H9 (cell line): Measurements from ENCODE around the gene FHIT. TPM values are rescaled to one million over a fixed set of nuclear protein-coding genes. Genes with fewer than 3 reads are reported as not detected.

Experiments
- DNase-seq: peaks from one replicate; pipeline ENCODE4 v3.0.0-alpha.2; 2017
- H2AFZ ChIP-seq: one replicate; pipeline ENCODE4 v1.6.1; 2013; ENCODE audit warnings: mild to moderate bottlenecking, low read length, control low read depth, moderate library complexity
- H2AK5ac ChIP-seq: 2 replicates; pipeline ENCODE4 v1.6.1; 2013; ENCODE audit warnings: low read length, control low read depth, mixed read lengths; ENCODE audit not compliant: insufficient read length
- H2BK120ac ChIP-seq: one replicate; pipeline ENCODE4 v1.6.1; 2013; ENCODE audit warnings: low read depth, mild to moderate bottlenecking, low read length, control low read depth, inconsistent platforms; ENCODE audit not compliant: poor library complexity, severe bottlenecking
- H2BK12ac ChIP-seq: 2 replicates; pipeline ENCODE4 v1.6.1; 2013; ENCODE audit warnings: low read length, control low read depth, mixed read lengths, low read depth; ENCODE audit not compliant: insufficient read length
- H2BK15ac ChIP-seq: 2 replicates; pipeline ENCODE4 v1.6.1; 2013; ENCODE audit warnings: low read depth, low read length, control low read depth
- H2BK20ac ChIP-seq: one replicate; pipeline ENCODE4 v1.6.1; 2013; ENCODE audit warnings: low read depth, mild to moderate bottlenecking, low read length, control low read depth, inconsistent platforms; ENCODE audit not compliant: poor library complexity, severe bottlenecking
- H2BK5ac ChIP-seq: 2 replicates; pipeline ENCODE4 v1.6.1; 2013; ENCODE audit warnings: low read length, control low read depth, mixed read lengths; ENCODE audit not compliant: insufficient read length
- H3K14ac ChIP-seq: 2 replicates; pipeline ENCODE4 v1.6.1; 2013; ENCODE audit warnings: low read length, control low read depth; ENCODE audit not compliant: insufficient read depth
- H3K18ac ChIP-seq: 2 replicates; pipeline ENCODE4 v1.6.1; 2013; ENCODE audit warnings: low read depth, mild to moderate bottlenecking, mixed read lengths, low read length, control low read depth; ENCODE audit not compliant: insufficient read length
- H3K23ac ChIP-seq: 2 replicates; pipeline ENCODE4 v1.6.1; 2013; ENCODE audit warnings: low read length, control low read depth, mixed read lengths, low read depth; ENCODE audit not compliant: insufficient read length
- H3K23me2 ChIP-seq: 2 replicates; pipeline ENCODE4 v1.6.1; 2013; ENCODE audit warnings: low read depth, mild to moderate bottlenecking, mixed read lengths, low read length, control low read depth; ENCODE audit not compliant: insufficient read length, poor library complexity, severe bottlenecking
- H3K27ac ChIP-seq: 2 replicates; pipeline ENCODE4 v1.5.1; 2013; ENCODE audit warnings: low read length, control low read depth, mixed read lengths, low read depth; ENCODE audit not compliant: insufficient read length
- H3K27me3 ChIP-seq: 2 replicates; pipeline ENCODE4 v1.6.1; 2013; ENCODE audit warnings: low read length, control low read depth, inconsistent platforms; ENCODE audit not compliant: insufficient read depth
- H3K4ac ChIP-seq: 2 replicates; pipeline ENCODE4 v1.6.1; 2013; ENCODE audit warnings: low read depth, mild to moderate bottlenecking, control low read depth, inconsistent platforms, low read length, moderate library complexity
- H3K4me1 ChIP-seq: 2 replicates; pipeline ENCODE4 v1.6.1; 2013; ENCODE audit warnings: low read length, control low read depth, inconsistent platforms; ENCODE audit not compliant: insufficient read depth
- H3K4me2 ChIP-seq: 2 replicates; pipeline ENCODE4 v1.6.1; 2013; ENCODE audit warnings: low read length, control low read depth, mixed read lengths; ENCODE audit not compliant: insufficient read length, insufficient read depth
- H3K56ac ChIP-seq: 2 replicates; pipeline ENCODE4 v1.6.1; 2013; ENCODE audit warnings: low read depth, mild to moderate bottlenecking, mixed read lengths, low read length, control low read depth; ENCODE audit not compliant: insufficient read length
- H3K79me1 ChIP-seq: 2 replicates; pipeline ENCODE4 v1.6.1; 2013; ENCODE audit warnings: low read depth, mild to moderate bottlenecking, moderate library complexity, low read length, control low read depth, inconsistent platforms; ENCODE audit not compliant: insufficient read depth, poor library complexity, severe bottlenecking
- H3K79me2 ChIP-seq: 2 replicates; pipeline ENCODE4 v1.6.1; 2013; ENCODE audit warnings: low read length, control low read depth, inconsistent platforms; ENCODE audit not compliant: insufficient read depth
- H3K9ac ChIP-seq: 2 replicates; pipeline ENCODE4 v1.6.1; 2013; ENCODE audit warnings: low read length, control low read depth, mixed read lengths; ENCODE audit not compliant: insufficient read length; ENCODE audit errors: extremely low read depth
- H3K9me3 ChIP-seq: one replicate; pipeline ENCODE4 v1.6.1; 2013; ENCODE audit warnings: low read depth, low read length, inconsistent platforms; ENCODE audit not compliant: control insufficient read depth
- H3T11ph ChIP-seq: one replicate; pipeline ENCODE4 v1.6.1; 2013; ENCODE audit warnings: mild to moderate bottlenecking, low read length, control low read depth, inconsistent platforms
- H4K20me1 ChIP-seq: one replicate; pipeline ENCODE4 v1.6.1; 2013; ENCODE audit not compliant: control insufficient read depth, insufficient read length, insufficient read depth
- H4K5ac ChIP-seq: 2 replicates; pipeline ENCODE4 v1.6.1; 2013; ENCODE audit warnings: low read depth, mild to moderate bottlenecking, mixed read lengths, low read length, control low read depth; ENCODE audit not compliant: insufficient read length
- H4K8ac ChIP-seq: replicated peaks from 2 replicates; pipeline ENCODE4 v1.6.1; 2013; ENCODE audit warnings: low read length, control low read depth, mixed read lengths, low read depth; ENCODE audit not compliant: insufficient read length
- H4K91ac ChIP-seq: 2 replicates; pipeline ENCODE4 v1.6.1; 2013; ENCODE audit warnings: low read depth, mild to moderate bottlenecking, moderate library complexity, mixed read lengths, low read length, control low read depth; ENCODE audit not compliant: insufficient read length
- H3K27ac Mint-ChIP-seq, 3 experiments: 2 replicates in 2 of 3; 3 replicates in 1 of 3; pipeline ENCODE4 v1.8.0; 2020 to 2021; ENCODE audit warnings: mixed read lengths in 3 of 3, mild to moderate bottlenecking in 1 of 3, moderate library complexity in 1 of 3
- H3K27me3 Mint-ChIP-seq: 2 replicates; pipeline ENCODE4 v1.8.0; 2021; ENCODE audit warnings: low read depth, mild to moderate bottlenecking, moderate library complexity, mixed read lengths
- H3K36me3 Mint-ChIP-seq, 3 experiments: 2 replicates in 2 of 3; 3 replicates in 1 of 3; pipeline ENCODE4 v1.8.0; 2020 to 2021; ENCODE audit warnings: low read depth in 3 of 3, mixed read lengths in 3 of 3; ENCODE audit not compliant: insufficient read depth in 1 of 3
- H3K4me1 Mint-ChIP-seq, 2 experiments: 2 replicates each; pipeline ENCODE4 v1.8.0; 2020; ENCODE audit warnings: mixed read lengths in 2 of 2
- H3K4me3 Mint-ChIP-seq, 2 experiments: 2 replicates in 1 of 2; 3 replicates in 1 of 2; pipeline ENCODE4 v1.8.0; 2020 to 2021; ENCODE audit warnings: mild to moderate bottlenecking in 2 of 2, mixed read lengths in 2 of 2, moderate library complexity in 1 of 2
- H3K9me3 Mint-ChIP-seq, 2 experiments: 2 replicates in 1 of 2; 3 replicates in 1 of 2; pipeline ENCODE4 v1.8.0; 2020; ENCODE audit warnings: mild to moderate bottlenecking in 2 of 2, mixed read lengths in 2 of 2, moderate library complexity in 1 of 2
- CTCF ChIP-seq: fragments of 200-600 bp; sonication (generic); conservative IDR thresholded peaks from 3 replicates; pipeline ENCODE4 v1.8.0; 2021; ENCODE audit warnings: antibody characterized with exemption, mild to moderate bottlenecking
- total RNA-seq: library from RNA; stranded (reverse); gene quantifications from 2 replicates; pipeline ENCODE4 v1.2.1, GENCODE V29; 2021

The FHIT gene
- total RNA-seq, 1 experiment from 2014 or later: 3.0 TPM

GRCh38 chr3:60771766-60772165 lies 479.5 kb downstream of the FHIT start:
- H3K9ac ChIP-seq: no peak overlapping the region
- H4K91ac ChIP-seq: no peak overlapping the region
- no peak overlapping the region for H3T11ph ChIP-seq
- no peak overlapping the region for H2BK5ac ChIP-seq
- no peak overlapping the region for H4K5ac ChIP-seq
- no peaks in the 10 kb centered on the region for H3K27me3 ChIP-seq
- H2BK120ac ChIP-seq: no peak overlapping the region
- DNase-seq: no peak
- Mint-ChIP-seq H3K27me3 (no peaks in the 10 kb centered on the region), H3K4me1 (peaks cover 41 to 43% of the 10 kb centered on the region in 2 experiments), H3K4me3 (no peak overlapping the region), H3K27ac (no peak overlapping the region; a peak in 1 of 7 replicates), H3K9me3 (peaks cover 29 to 30% of the 10 kb centered on the region in 2 experiments), H3K36me3 (peaks cover 25 to 35% (median 30%) of the 10 kb centered on the region in 3 experiments)
- no peaks in the 10 kb centered on the region for H3K79me2 ChIP-seq
- peaks cover 23% of the 10 kb centered on the region for H3K9me3 ChIP-seq
- peaks cover 20% of the 10 kb centered on the region for H3K4me1 ChIP-seq
- H4K20me1 ChIP-seq: no peaks in the 10 kb centered on the region
- no peak overlapping the region for H3K4ac ChIP-seq
- no peak overlapping the region for H3K56ac ChIP-seq
- H3K4me2 ChIP-seq: no peak overlapping the region
- no peaks in the 10 kb centered on the region for H3K79me1 ChIP-seq
- H2BK15ac ChIP-seq: no peak overlapping the region
- H3K14ac ChIP-seq: no peak overlapping the region
- no peak overlapping the region for H2BK12ac ChIP-seq
- H2AFZ ChIP-seq: no peak overlapping the region
- H3K27ac ChIP-seq: no peak overlapping the region
- no peak overlapping the region for H3K18ac ChIP-seq
- no peak overlapping the region for H3K23ac ChIP-seq
- no peak for TF ChIP-seq CTCF
- H2BK20ac ChIP-seq: no peak overlapping the region
- no peaks in the 10 kb centered on the region for H3K23me2 ChIP-seq
- no peak overlapping the region for H2AK5ac ChIP-seq
- H4K8ac ChIP-seq: no peak overlapping the region
